GM18868 (cell line): ENCODE measurements around the gene OR10G7.

Source experiments
- ATAC-seq: cut with Tn5 transposase; IDR thresholded peaks from one replicate; pipeline ENCODE4 v1.9.1; 2021; ENCODE audit warnings: mild to moderate bottlenecking, moderate library complexity; ENCODE audit not compliant: unreplicated experiment

The OR10G7 gene, protein sequence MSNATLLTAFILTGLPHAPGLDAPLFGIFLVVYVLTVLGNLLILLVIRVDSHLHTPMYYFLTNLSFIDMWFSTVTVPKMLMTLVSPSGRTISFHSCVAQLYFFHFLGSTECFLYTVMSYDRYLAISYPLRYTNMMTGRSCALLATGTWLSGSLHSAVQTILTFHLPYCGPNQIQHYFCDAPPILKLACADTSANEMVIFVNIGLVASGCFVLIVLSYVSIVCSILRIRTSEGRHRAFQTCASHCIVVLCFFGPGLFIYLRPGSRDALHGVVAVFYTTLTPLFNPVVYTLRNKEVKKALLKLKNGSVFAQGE

DNA sequence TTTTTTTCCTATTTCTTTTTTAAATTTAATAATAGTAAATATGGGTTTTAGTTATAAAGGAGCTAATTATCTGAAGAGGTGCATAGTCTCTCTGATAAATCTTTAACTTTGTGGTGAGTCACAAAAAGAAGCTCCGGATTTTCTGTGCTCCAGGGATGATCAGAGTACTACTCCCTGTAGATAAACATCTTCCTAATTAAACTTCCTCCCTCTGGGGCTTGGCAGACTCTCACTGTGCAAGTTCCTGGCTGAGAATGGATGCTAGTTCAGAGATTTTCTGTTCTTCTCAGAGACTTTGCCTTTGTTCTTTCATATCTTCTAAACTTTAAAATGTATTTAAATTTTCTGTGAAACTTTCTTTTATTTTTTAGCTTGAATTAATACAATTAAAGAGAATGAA lies at the start of gene OR10G7:
Gene OR10G7 (minus strand): TSS at position 72 of the 400 bp plus-strand sequence. CDS start 2,324 bp downstream, outside the sequence.
- no peak for ATAC-seq

DNA sequence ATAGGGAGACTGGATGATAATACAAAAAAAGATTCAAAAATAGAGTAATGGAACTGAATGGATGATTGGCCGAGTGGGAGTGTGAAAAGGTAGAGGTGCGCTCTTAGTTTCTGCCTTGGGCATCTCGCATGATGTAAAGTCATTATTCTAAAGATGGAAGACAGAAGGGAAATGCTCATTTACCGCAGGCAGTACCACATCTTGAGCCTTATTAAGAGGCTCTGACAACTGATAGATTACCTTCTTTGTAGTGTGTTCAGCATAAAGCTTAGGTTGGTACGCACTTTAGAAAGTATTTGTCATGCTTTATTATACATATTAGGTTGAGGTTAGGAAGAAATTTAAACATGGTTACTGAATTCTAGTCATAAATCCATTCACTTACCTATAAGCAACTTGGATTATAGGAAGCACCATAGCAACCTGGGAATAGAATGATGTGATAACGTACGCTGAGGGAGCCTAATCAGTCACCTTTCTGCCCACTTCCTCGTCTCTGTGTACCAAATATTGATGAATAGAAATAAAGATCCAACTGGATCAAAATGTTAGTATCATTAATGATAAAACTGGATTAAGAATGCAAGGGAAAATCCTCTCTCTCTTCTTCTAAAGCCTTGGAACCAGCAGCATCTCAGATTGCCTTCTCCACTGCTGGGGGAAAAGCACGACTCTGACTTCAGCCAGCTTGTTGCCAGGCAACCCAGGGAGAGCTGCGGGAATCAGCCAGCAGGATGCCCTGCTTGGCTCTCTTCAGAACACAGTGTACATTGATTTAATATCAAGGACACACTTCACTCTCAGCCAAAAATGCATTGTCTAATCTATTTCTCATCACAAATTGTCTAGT lies 45.1 kb upstream of the OR10G7 start:
- no peak for ATAC-seq

DNA sequence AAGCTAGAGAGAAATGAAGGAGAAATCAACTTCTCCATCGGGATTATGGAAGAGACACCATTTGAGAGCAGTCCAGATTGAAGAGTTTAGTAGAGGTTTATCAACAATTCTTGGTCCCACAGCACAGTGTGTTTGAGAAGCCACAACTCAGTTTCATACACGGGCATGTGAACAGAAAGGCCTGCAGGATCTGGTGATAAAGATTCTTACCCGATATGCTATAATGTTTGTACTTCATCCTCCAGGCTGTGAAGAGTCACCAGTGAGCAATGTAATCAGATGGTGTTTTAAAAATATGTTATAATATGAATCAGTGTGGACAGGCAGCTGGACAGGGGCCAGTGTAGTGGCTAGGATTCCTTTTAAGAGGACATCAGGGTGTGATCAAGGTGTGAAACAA lies 44.5 kb upstream of the OR10G7 start:
- no peak for ATAC-seq

DNA sequence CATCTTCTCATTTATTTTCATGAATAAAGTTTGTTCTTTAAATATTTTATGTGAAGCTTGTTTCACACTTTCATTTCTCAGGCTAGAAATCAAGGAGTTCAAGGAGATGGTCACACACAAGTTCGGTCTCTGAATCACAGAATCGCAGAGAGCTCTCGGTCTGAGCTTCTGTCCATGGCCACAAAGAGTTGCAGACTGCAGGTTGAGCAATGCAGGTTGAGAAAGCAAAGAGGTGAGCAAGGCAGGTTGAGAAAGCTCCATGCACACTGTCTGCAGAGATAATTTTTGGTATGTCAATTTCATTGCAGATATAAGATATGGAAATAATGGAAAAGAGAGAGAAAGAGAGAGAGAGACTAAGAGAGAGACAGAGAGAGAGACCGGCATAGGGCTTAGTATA lies 41.2 kb upstream of the OR10G7 start:
- ATAC-seq = no peak

DNA sequence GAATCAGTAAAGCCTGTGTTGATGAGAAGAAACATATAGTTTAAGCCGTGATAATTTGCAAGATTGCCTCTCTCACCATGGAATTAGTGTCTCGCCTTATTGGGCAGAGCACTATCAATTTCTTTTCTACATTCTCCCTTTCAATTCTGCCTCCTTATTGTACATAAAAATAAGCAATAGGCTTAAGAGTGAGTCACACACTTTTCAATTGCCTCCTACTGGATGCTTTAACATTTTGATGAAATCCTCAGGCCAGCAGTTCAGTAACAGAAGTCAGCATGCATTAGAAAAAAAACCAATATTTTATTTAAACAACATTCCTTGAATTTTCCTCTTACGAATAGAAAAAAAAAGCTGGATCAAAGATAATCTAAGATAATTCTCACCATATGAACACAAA lies 40.4 kb upstream of the OR10G7 start:
- no peak for ATAC-seq

DNA sequence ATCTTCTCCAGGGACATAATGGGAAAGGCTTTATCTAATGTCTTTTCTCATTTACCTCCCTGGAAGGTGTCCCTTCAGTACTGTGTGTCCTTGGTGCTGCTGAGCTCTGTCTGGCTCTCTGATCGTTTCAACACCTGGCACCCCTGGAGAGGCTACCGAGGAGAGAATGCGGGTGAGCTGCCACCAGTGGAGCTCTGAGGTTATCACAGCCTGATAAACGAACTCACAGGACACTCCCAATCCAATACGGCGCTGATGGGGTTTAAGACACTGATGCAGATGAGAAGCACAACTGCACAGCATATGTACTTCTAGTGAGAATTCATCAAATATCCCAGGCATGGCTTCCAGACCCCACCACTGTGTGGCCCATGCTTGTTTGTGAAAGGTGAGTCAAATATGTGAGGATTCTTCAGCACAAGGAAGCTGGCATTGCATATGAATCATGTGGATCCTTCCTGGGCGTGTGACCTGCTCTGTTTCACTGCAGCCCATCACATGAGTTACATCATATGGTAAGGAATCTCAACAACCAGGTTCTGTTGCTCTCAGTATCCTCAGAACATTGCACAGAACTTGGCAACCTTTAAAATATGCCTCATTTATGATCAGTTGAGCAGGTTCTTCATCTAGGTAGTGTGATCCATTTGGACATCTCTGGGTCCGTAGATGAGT lies 39.3 kb upstream of the OR10G7 start:
- no peak for ATAC-seq

DNA sequence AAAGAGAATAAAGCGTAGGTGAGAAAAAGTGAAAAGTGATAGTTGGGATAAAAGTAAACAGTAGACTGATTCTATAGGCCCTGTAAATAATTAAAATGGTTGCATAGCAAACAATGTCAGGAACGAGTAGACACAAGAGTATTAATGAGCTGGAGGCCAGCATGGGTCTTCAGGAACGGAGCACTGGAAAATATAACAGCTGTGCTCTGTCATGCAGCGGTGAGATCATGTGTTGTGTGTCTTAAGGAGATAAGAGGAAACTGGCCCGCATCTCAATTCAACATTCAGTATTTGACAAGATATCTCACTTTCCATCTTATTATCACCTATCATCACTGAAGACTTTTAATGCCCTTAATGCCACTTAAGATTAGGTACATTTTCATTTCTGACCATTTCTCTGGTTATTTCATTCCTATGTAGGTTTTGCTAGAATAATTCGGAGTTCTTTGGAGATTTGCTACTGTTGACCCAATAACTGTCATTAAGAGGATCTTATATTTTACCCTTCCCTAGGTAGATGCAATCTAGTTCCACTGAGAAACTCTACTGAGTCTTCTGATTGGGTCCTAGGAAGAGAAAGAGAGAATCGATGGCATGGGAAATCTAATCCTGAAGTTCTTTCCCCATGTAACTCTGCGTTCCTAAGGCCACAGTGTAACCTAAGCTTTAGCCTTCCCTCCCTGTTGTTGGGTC lies 38.7 kb upstream of the OR10G7 start:
- ATAC-seq = no peak

DNA sequence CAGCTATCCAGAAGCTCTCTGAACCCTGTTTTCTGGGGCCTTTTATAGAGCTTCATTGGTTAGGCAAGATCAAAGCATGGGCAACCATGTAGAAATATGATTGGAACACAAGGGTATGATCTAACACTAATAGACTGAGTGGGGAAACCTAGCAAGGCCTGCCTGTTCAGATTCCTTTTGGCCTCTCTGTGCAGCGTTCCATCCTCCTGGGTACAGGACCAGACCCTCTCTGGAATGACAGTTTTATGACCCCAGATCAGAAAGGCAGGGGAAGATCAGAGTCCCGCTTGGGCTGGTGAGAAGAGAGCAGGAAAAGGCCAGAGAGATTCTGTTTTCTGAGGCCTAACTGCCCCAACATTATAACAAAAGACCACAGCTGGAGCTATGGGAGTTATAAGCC lies 37.5 kb upstream of the OR10G7 start:
- no peak for ATAC-seq

DNA sequence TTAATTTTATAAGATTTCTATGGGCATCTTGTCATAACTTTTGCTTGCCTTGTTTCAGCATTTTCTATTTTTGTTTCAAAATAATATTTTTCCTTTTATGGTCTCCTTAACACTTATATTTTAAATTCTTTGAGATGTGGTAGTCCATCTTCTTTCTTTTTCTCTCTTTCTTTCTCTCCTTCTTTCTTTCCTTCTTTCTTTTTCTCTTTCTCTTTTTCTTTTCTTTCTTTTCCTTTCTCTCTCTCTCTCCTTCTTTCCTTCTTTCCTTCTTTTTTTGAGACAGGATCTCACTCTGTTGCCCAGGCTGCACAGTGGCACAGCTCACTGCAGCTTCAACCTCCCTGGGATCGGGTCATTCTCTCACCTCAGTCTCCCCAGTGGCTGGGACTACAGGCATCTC lies 36.1 kb upstream of the OR10G7 start:
- no peak for ATAC-seq

DNA sequence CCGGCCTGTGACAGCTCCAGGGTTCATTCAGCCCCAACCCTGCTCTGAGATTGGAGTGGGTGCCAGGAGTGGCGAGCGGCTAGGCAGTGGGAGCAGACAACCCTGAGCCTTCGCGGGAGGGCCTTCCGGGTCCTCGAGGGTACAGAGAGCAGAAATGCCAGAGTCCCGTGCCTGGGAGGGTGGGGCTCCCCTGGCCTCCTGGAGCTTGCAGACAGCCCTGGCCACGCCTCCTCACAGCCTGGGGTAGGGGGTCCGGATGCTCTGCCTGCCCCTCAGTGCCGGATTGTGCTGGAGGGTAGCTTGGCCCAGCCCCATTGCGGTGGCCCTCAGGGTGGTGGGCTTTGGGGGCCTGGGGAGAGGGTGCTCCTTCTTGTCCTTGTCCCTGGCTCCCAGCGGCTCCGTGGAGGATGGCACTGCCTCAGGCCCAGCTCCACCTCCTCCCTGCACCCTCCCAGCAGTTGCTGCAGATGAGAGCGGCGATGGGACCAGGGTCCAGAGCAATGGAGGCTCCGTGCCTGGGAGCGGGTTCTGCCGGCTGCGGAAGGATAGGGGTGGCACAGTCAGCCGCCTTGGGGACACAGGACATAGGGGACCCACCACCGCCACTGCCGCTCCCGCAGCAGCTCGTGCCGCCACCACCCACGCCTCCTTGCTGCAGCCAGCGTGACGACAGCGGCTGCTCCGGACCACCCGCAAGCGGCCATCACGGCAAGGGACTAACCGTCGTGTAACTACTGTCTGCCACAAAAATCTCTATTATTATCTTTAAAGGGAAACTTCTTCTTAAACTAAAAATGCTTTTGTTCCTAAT lies 34.9 kb upstream of the OR10G7 start:
- peak; percentile 72 for ATAC-seq

DNA sequence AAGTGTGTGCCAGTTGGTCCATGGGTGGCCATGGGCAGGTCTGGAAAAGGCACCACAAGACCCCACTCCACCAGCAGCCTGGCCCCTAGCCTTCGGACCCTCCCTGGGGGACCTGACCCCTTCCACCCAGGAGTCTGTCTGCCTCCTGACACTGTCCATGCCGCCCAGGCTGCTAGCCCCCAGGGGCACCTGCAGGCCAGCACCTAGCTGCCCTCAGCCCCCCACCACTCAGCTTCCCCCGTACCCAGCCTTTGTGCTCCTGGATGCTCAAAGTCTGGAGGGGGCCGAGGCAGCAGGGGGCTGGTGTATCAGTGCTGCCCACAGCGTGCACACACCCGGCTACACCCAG lies 34.3 kb upstream of the OR10G7 start:
- ATAC-seq = no peak

DNA sequence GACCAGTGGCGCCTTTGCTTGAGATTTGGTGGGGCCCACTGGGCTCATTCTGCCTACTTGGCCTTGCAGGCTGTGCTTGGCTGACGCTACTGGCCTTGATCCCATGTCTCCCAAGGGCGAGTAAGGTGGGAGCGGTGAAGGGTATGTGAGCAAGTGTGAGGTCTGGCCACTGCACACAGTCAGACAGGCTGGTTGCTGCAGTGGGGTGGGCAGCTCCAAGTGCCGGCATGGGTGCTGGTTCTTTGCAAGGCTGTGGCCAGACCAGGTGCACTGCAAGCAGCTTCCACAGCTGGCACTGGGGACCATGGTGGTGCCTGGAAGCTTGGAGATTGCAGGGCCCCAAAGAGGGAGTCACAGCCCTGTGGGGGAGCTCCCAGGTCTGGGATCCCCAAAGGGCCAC lies 33.4 kb upstream of the OR10G7 start:
- ATAC-seq = no peak

DNA sequence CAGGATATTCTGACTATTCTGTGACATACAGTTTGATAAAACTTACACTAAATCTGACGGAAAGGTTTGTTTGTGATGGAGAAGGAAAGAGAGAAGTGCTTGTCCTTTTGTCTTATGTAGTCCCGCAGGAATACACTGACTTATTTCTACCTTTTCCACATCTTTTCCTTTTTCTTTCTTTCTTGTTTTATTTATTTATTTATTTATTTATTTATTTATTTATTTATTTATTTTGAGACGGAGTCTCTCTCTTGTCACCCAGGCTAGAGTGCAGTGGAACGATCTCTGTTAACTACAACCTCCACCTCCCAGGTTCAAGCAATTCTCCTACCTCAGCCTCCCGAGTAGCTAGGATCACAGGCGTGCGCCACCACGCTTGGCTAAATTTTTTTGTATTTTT lies 31.0 kb upstream of the OR10G7 start:
- ATAC-seq = no peak

DNA sequence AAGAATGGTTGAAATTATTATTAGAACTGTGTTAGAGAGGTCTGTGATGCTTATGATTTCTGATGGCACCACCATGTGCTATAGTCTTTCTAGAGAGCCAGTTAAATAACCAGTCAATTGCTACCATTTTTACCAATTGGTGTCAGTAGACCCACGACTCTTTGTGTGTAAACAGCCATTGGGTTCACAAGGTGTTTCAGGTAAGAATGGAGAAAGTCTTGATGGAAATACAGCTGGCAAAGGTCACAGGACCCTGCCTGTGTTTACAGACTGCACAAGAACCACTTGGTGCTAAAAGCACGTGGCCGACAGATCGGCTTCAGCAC lies 30.5 kb upstream of the OR10G7 start:
- no peak for ATAC-seq

DNA sequence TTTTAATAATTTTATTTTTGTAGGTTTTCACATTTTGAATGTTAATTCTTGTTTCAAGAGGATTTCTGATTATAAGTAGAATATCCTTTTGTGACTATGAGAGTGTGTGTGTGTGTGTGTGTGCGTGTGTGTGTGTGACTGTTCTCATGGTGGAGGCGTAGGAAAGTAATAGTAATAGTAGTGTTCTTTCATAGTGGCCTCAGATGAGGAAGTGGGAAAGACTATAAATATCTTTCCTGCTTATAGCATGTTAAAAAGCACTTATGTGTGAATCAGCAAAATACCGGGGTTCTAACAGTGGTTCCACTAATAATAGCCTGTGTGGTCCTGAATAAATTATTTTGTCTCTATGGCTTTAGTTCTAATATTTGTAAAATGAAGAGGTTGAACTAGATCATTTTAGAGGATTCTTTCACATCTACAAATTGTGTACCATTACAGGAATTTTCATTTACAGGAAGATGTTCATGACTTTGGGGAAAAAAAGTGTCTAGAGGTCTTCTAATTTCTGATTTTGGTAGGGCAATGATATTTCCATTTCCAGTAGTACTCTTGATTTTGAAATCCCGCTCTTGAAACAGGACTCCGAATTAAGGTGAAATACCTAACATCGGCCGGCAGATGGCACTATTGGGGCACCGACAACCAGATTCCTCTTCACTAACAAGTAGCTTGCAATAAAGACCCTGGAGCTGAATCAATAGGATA lies 29.9 kb upstream of the OR10G7 start:
- ATAC-seq = peak; percentile 90

DNA sequence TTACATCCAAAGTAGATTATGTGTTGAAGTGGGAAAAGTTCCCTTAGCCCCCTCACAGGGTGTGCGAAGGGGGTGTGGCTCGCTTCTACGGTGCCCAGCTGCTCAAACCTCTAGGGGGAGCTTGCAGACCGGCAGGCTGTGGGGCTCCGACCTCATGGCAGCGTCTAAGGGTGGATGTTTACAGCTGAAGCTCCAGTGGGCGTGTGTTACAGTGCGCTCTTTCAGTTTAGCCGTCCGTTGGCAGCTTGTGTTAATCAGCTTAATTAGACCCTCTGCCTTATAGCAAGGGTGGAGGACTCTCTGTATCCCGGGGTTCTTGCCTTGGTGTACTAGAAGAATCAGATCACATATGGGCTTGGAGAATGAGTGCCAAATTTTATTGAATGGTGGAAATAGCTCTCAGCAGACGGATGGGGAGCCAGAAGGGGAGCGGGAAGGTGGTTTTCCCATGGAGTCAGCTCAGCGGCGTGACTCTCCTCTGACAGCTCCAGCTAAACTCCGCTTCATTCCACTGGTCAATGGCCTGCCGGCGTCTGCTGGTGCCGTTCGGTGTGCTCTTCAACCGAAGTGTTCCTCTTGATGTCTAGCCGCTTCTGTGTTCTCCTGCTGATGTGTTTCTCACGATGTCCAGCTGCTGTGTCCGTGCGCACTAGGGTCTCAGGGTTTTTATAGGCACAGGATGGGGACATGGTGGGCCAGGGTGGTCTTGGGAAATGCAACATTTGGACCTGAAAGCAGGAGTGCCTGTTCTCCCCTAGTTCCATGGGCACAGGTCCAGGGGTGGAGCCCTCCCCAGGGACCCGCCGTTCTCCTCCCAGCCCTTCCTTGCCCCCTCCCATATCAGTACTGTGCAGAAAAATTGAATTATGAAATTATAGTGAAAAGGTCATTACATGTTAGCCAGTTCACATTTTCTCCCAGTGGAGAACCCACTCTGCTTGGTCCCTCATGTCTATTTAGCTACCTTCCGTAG lies 28.6 kb upstream of the OR10G7 start:
- ATAC-seq = peak; percentile 69

DNA sequence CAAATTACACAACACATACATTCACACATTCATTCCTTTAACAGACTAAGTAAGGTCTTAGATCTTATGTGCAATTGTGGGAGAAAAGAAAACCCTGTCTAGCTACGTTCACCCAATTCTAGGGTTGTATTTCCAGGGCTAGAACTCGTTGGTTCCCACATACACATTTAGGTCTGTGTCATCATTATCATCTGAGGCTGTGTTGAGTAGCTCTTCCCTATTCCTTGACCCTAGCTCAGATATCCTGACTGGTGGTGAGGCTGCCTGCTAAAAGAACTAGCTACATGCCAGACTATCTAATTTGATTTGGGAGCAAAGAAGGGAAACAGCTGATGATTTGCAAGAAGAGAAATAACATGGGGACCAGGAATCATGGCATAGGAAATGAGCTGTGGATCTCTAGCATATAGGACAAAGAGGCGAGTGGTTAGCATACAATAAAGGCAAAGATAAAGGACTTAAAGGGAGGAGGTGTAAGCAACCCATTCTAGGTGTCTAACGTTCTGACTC lies 27.5 kb upstream of the OR10G7 start:
- no peak for ATAC-seq

DNA sequence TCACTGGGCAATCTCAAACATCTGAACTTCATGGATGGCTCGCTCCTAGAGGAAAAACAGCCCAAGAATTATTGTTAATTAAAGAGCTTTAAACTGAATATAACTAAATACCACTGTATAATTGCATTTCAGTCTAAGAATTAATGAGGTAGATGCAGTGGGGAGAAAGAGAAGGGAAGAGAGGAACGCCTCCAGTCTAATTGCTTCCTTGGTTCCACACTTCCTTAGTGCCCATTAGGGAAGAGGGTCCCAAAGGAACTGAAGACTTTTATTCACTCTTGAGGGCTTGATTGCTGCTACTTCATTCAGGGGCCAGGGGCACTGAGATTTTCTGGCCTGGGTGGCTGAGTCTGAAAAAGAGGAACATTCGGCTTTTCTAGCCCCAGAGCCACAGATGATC lies 11.8 kb upstream of the OR10G7 start:
- no peak for ATAC-seq

DNA sequence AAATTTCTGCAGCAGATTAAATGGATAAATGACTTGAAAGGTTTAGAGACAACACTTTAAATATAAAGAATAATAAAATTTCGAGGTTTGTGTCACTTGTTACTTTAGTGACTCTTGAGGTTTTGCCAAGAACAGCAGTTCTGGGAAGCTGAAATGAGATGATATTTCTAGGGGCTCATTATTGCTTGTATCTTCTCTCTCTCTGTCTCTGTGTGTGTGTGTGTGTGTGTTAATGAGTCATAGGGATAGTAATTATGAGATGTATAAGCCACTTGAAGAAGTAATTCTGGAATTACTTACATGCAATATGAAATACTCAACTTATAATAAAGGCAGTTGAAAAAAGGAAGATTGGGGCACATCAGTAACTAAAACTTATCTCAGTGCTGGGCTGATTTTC lies 9.6 kb upstream of the OR10G7 start:
- ATAC-seq = no peak
